Stimulated activated naive CD8-positive, alpha-beta T cell treated with anti-CD3 and anti-CD28 coated beads, Interleukin-15, Interleukin-2, amounts not matched to agents 100 U/mL and 50 U/mL, for 24 hours (primary cell): ENCODE results near the gene MLST8.

ENCODE experiments used
- ATAC-seq: fragments of 150-1000 bp; cut with Tn5 transposase; one replicate; pipeline ENCODE4 v1.10.0; 2021
- DNase-seq: peaks from one replicate; pipeline ENCODE4 v3.0.0; 2021

Gene MLST8

DNA sequence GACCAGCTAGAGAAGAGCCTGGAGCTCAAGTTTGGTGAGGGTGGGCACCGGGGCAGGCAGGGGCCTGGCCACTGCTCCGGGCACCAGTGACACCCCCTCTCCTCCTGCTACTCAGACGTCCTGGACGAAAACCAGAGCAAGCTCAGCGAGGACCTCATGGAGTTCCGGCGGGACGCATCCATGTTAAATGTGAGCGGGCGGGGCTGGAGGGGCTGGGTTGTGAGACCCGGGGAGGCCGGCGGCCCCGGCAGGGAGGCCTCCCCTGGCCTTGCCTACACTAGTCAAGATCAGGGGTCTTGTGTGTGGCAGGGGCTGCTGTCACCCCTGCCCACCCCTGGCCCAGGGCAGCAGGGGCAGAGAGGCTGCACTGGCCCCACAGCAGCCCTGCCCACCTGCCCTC, 31.9 kb upstream of the MLST8 start:
- ATAC-seq (no peak), DNase-seq (no peak)

DNA sequence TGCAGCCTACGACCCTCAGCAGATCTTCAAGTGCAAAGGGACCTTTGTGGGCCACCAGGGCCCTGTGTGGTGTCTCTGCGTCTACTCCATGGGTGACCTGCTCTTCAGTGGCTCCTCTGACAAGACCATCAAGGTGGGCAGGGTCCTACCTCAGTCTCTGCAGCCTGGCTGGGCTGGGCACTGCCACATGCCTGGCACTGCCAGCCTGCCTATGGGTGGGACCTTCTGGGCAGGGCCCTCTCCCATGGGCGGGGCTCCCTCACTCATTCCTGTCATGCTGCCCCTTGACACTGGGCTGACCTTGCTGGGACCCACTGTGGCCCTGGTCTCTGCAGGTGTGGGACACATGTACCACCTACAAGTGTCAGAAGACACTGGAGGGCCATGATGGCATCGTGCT, 31.3 kb upstream of the MLST8 start:
- no peak for DNase-seq
- ATAC-seq: no peak

DNA sequence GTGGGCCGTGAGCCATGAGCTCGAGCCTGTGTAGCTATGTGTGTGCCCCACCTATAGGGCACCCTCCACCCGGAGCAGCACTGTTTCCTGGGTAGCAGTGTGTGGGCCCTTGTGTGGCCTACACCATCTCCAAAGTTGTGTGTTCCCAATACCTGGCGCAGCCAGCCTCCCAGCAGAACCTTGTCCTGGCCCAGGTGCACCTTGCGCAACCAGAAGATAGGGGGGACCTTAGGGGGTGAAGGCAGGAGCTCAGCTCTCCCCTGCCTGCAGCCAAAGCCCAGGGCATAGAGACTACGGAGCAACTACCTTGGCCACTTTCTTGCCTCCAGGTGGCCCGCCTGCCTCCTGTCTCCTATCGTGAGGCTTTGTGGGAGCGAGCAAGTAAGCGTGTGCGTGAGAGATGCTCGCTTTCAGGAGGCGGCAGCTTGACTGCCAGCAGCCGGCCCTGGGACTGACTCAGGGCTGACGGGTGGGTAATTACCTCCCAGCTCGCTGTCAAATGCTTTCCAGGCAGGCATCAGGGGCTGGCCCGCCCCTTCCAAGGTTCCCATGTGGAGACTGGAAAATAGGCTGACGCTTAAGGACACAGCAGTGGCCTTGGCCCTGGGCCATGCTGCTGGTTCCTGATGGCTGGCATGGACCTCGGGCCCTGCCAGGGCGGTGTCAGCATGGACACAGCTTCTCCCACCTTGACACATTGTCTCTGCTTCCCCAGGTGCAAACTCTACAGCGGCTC, 30.7 kb upstream of the MLST8 start:
- ATAC-seq: no peak

DNA sequence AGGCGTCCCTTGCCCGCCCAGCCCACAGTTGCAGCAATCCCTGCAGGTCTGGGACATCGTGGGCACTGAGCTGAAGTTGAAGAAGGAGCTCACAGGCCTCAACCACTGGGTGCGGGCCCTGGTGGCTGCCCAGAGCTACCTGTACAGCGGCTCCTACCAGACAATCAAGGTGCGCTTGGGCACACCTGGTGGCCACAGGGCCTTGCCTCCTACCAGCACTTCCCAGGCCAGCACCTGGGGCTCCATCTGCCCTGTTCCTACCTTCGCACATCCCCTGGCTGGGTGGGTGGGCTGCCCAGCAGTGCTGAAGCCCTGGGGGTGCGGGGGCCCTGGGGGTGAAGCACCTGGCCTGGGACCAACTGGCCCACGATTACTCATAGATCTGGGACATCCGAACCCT, 29.8 kb upstream of the MLST8 start:
- ATAC-seq: no peak
- no peak for DNase-seq

More for the DNA sequence above, 30.7 kb upstream of the MLST8 start:
- DNase-seq: no peak

DNA sequence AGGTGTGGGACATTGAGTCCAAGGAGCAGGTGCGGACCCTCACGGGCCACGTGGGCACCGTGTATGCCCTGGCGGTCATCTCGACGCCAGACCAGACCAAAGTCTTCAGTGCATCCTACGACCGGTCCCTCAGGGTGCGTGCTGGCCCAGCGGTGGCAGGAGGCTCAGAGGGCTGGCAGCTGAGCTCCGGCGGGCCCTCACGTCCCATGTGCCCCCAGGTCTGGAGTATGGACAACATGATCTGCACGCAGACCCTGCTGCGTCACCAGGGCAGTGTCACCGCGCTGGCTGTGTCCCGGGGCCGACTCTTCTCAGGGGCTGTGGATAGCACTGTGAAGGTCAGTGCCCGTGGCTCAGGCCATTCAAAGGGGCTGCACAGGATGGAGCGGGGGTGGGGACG, 29.2 kb upstream of the MLST8 start:
- DNase-seq (no peak), ATAC-seq (no peak)

DNA sequence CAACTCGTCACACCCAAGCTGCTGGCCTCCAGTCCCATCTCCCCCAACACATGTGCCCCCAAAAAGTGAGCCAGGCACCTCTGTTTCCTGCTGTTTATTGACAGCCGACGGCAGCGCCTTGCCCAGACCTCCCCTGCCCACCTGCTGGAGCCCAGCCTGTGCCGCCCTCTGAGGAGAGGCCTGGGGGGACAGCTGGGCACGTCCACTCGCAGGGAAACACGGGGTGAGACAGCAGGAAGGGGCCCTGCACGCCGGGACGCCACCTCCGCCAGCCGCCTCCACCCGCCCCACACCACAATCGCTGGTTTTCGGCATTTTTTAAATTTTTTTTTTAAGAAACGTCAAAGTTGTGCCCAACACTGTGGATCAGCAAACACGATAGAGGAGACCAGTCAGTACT, 28.2 kb upstream of the MLST8 start:
- no peak for ATAC-seq

DNA sequence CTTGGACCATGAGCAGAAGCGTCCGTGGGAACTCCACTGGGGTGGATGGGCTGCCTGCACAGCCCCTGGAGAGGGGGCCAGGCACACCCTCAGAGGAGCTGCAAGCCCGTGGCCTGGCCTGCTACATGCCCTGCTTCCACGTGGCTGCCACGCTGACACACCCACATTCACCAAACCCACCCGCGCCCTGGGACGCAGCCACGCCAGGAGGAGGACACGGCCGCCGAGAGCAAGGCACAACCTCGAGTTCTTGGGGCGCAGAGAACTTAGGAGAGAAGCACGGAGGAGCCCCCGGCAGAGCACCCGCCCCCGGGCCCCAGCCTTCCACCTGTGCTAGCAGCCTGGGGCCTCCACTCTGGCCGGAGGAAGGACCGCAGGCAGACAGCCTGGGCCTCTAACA, 27.7 kb upstream of the MLST8 start:
- DNase-seq (no peak), ATAC-seq (no peak)

More for the DNA sequence above, 28.2 kb upstream of the MLST8 start:
- no peak for DNase-seq

DNA sequence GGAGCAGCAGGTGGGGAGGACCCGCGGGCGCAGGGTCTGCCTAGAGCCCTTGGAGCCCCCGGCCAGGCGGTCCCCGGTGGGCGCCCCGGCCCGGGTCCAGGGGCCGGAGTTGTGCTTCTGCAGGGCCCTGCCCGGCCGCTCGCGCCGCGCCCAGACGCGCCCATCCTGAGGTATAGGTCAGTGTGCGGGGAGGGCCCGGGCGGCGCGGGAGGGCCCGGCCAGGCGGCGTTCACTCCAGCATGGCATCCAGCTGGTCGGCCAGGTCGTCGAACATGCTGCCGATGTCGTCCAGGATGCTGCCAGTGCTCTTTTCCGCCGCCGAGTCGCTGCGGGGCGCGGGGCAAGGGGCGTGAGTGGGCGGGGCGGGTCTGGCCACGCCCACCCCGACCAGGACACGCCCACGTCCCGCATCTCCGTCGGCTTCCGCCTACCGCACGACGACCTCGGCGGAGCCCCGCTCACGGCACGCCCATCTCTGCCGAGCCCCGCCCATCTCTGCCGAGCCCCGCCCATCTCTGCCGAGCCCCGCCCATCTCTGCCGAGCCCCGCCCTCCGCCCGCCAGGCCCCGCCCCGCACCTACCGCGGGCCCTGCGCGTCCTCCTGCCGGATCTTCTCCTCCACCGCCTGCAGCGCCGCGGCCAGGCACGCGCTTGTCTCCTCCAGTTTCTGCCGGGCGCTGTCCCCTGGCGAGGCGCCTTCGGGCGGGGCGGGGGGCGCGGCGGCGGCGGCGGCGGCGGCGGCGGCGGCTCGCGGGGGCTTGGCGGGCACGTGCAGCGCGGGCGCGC, 26.7 kb upstream of the MLST8 start:
- ATAC-seq (peak; percentile 17), DNase-seq (peak; percentile 39)

DNA sequence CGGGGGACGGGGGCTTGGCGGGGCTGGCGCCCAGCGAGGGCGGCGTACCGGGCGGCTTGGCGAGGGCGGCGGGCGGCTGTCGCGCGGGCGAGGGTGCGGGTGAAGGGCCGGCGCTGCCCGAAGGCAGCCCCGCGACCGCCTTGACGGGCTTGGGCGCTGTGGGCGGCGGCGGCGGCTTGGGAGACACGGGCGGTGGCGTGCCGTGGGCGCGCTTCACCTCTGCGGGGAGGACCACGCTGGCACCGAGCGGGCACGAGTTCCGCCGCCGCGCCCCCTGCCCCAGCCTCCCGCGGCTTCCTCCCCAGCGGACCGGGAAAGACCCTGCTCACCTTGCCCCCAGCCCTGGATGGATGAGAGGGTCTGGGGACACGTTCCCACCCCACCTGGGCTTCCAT, 26.1 kb upstream of the MLST8 start:
- DNase-seq (no peak), ATAC-seq (no peak)

DNA sequence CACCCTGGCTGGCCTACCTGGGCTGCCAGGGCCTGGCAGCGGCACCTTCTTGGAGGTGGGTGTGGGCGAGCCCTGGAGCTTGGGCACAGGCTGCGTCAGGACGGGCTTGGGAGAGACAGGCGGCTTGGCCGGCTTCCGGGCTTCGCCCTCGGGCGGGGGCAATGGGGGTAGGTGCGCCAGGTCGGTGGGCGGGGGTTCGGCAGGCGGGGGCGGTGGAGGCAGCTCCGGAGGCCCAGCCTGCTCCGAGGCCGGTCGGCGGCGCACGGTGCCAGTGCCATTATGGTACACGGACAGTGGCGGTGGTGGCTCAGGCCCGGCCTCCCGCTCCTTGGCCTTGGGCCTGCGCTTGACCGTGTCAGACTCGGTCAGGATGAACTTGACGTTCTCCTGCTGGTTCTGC, 25.7 kb upstream of the MLST8 start:
- ATAC-seq (no peak), DNase-seq (no peak)

DNA sequence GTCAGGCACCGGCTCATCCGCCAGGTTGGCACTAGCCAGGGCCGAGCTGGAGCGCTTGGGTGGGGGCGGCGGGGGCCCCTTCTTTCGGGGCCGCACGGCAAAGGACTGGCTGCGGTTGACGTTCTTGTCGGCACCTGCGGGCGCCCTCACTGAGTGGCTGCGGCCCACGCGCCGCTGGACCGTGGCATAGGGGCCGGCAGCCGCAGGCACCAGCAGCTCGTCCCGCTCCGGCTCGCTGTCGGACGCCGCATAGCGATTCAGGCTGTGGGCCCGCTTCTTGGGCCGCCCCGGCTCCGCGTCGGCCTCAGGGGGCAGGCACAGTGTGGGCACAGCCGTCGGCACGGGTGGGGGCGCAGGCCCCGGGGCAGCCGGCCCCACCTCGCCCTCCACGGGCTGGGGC, 24.8 kb upstream of the MLST8 start:
- ATAC-seq (no peak), DNase-seq (no peak)

DNA sequence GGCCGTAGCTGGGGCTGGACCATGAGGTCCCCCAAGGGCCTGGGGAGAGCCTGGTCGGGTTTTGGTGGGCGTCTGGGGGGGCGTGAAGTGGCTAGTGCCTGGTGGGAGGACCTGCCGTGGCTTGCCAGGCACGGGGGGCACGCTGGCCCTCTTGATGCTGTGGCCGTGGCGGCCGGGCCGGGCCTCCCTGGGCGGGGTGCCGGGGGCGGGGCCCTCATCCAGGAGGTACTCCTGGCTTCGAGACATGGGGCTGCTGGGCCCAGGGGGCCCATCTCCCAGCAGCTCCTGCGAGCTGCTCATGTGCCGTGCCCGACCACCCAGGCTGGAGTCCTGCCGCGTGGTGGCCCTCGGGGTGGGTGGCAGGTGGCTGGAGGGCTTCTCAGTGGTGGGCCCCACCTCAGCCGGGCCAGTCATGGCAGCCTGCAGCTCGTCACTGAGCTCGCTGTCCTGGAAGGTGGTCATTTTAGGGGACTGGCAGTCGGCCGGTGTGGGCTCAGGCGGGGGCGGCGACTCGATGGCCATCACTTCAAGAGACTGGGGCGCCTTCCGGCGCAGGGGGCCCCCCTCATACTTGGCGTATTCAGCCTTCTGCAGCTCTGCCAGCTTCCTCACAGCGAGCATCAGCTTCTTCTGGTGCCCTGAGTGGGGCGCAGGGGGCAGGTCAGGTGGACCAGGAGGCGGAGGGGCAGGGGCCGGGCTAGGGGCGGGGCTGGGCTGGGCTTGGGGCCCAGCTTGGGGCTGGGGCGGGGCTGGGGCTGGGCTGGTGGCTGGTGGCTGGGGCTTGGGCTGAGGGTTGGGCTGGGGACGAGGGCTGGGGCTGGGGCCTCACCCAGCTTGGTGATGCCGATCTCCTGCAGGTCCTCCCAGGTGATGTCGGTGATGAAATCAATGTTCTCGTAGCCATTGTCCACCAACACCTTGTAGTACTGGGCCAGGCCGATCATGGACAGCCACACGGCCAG, 24.0 kb upstream of the MLST8 start:
- ATAC-seq (no peak), DNase-seq (no peak)

DNA sequence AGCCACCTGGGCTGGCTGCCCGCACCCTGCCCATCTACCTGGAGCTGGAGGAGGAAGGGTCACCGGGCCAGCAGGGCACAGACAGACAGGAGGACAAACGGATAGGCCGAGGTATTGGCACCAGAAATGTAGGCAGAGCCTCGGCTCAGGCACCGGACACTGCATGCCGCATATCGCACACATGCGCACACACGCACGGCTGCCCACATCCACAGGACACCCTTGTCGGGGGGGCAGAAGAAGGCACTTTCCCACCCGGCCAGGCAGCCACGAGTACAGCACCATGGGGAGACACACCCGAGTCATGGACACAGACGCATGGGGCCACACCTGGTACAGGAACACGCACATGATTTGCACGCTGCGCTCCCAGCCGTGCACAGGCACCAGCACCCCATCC, 23.3 kb upstream of the MLST8 start:
- ATAC-seq: no peak

DNA sequence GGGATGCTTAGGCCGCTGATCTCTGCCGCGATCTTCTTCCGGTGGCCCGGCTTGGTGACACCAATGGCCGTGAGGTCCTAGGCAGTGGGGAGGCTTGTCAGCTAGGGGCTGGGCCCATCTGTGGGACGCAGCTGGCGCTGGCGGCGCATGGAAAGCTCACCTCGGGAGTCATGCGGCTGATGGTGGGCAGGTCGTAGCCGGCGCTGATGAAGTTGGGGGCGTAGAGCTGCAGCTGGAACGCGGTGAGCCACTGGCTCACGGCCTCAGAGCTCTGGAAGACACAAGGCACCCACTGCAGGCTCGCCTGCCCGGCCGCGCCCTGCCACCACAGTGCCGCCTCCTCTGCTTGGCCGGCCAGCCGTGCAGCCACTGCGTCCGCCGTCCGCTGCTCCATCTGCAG, 21.6 kb upstream of the MLST8 start:
- DNase-seq (no peak), ATAC-seq (no peak)

More for the DNA sequence above, 23.3 kb upstream of the MLST8 start:
- DNase-seq: no peak

DNA sequence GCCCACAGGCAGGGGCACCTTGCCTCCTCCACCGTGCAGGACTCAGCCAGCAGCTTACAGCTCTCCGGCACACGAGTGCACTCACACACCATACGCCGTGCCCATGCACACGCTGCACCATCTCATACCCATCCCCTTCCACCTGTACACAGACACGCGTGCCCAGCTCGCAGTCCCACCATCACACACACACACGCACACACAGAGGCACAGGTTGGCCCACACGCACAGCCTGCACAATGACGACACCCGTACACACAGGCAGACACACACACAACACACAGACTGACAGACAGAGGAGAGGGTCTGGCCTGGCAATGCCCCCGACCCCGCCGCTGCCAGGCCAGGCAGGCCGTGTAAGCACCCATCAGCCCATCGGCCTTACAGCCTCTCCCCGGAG, 20.9 kb upstream of the MLST8 start:
- DNase-seq (no peak), ATAC-seq (no peak)

DNA sequence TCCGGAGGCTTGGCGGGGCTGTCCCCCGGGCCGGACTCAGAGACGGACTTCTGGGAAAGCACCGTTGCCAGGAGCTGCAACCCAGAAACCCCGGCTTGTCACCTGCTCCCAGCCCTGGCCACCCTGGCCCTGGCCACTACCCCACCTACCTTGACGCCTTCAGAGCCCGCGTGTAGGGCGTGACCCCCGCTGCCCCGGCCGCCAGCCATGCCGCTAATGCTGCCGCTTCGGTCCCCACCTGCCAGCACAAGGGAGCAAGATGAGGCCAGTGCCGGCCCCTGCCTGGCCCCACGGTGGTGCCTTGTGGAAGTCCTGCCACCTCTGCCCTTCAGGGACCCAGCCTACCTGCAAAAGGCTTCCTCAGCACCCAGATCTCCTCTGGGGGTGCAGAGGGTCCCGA, 20.3 kb upstream of the MLST8 start:
- ATAC-seq: no peak
- DNase-seq: no peak

DNA sequence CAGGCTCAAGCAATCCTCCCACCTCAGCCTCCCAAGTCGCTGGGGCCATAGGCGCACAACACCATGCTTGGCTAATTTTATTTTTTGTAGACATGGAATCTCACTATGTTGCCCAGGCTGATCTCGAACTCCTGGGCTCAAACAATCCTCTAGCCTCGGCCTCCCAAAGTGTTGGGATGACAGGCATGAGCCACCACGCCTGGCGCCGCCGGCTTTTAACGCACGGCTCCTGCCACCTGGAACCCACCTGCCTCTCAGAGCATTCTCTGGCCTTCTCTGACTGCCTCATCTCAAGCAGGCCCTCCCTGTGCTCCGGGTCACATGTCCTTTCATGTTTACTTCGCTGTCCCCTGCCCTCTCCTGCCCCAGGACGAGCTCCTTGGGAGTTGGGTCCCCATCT, 19.2 kb upstream of the MLST8 start:
- DNase-seq: no peak
- ATAC-seq: no peak

DNA sequence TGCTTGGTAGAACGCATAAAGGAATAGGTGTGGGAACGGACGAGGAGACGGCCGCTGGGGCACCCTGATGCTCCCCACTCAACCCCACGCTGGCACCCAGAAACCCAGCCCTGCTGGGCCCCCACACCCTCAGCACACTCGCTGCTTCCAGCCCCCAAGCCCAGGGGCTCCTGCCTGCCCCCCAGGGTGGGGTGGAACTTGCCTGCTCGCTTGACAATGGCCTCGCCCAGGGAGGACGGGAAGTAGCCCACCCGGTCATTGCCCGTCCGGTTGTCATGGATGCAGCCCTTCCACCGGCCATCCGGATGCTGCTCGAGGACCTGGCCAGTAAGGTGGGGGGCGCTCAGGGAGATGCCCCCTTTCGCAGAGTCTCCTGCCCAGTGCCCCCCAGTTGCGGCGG, 18.7 kb upstream of the MLST8 start:
- DNase-seq: no peak

DNA sequence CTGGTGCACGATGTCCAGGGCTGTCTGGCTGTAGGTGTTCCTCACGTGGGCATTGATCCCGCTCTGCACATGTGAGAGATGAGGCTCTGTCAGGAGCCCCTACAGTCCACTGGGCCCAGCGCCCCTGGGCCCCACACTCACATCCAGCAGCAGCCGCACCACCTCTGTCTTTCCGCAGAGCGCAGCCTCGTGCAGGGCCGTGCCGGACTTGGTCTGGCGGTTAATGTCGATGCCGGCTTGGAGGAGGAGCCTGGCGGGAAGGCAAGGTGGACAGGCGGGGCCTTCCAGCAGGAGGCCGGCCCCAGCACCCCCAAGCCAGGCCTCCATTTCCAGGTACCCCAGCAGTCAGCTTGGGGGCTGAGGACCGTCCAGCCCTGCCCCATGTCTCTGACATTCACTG, 18.0 kb upstream of the MLST8 start:
- ATAC-seq (no peak), DNase-seq (no peak)

More for the DNA sequence above, 18.7 kb upstream of the MLST8 start:
- ATAC-seq: no peak

DNA sequence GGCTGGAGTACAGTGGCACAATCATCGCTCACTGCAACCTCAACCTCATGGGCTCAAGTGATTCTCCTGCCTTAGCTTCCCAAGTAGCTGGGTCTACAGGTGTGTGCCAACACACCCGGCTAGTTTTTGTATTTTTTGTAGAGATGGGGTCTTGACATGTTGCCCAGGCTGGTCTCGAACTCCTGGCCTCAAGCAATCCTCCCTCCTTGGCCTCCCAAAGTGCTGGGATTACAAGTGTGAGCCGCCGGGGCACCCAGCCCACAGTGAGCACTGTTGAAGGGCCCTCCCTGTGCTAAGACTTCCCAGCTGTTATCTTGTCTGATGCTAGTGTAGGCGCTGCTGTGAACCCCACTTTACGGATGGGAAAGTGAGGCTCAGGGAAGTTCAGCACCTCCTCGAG, 16.9 kb upstream of the MLST8 start:
- DNase-seq (no peak), ATAC-seq (no peak)

DNA sequence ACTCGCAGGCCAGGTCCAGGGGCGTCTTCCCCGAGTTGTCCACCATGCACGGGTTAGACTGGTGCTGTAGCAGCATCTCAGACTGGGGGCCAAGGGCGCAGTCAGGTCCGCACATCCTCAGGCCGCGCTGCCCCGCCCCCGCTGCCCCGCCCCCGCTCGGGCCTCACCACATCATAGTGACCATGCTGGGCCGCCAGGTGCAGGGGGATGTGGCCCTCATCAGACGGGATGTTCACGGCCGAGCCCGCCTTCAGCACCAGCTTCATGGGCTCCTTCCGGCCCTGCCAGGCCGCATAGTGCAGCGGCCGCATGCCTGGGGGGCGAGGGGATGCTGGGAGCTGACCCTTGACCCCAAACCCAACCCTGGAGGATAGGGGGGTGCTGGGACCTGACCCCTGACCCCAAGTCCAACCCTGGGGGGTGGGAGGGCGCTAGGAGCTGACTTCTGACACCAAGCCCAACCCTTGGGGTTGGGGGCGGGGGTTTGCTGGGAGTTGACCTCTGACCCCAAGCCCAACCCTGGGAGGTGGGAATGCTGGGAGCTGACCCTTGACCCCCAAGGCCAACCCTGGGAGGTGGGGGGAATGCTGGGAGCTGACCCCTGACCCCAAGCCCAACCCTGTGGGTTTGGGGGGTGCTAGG, 15.9 kb upstream of the MLST8 start:
- ATAC-seq (no peak), DNase-seq (no peak)

DNA sequence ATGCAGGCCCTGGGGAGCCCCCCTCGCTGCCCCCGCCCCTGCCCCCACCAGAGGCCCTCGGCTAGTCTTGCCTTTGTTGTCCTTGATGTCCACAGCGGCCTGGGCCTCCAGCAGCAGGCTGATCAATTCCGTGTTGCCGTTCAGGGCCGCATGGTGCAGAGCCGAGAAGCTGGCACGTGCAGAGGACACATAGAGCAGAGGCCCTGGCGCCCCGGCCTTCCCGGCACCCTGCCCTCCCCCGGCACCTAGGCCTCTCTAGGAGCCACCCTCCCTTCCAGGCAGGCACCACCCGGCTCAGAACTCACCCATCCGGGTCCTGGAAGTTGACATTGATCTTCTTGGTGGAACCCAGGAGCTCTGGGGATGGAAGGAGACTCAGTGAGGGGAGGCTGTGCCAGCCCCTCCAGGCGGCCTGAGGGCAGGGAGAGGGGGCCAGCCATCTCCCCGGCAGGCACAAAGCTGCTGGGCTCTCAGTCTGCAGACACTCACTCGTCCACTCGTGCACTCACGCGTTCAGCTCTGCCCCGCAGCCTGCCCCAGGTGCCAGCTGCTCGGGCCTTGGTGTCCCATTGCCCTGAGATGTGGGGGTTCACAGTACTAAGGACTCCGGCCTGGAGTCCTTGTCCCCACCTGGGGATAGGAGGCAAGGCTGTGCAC, 15.1 kb upstream of the MLST8 start:
- ATAC-seq: no peak

More for the DNA sequence above, 15.1 kb upstream of the MLST8 start:
- DNase-seq: no peak
